Posterior cingulate gyrus (tissue), 11 donors: ENCODE results near the gene PLCB4.

Experiments
- DNase-seq, 10 donors: peaks; one replicate each; pipeline versions ENCODE4 v3.0.0 to v3.0.0-alpha.2; 2020 to 2021; ENCODE audit warnings: mixed read lengths in 3 of 10
- intact Hi-C: fragments of 100-400 bp; cut with DNase I; formaldehyde crosslinking; loops from one replicate; pipeline ENCODE4 v1.15.1; 2023

The PLCB4 gene

GRCh38 chr20:9093218-9093957 is 24.5 kb downstream of the PLCB4 start:
- DNase-seq: no peak
- intact Hi-C loops: no loop called here

GRCh38 chr20:9099372-9099771 is 30.5 kb downstream of the PLCB4 start:
- no peak for DNase-seq
- intact Hi-C loops: no loop called here

GRCh38 chr20:9100691-9101090 is 31.8 kb downstream of the PLCB4 start:
- DNase-seq: peak in 4 of 10 donors; percentile 11 to 75 (median 42)
- intact Hi-C loops: no loop called here

- no peak for DNase-seq
- intact Hi-C loops: no loop called here
These were observed 33.6 kb downstream of the PLCB4 start for GRCh38 chr20:9102456-9102855.

GRCh38 chr20:9103955-9104354 is 35.1 kb downstream of the PLCB4 start:
- DNase-seq: no peak

GRCh38 chr20:9108260-9108659 is 39.4 kb downstream of the PLCB4 start:
- DNase-seq: no peak
- intact Hi-C loops: no loop called here

More at GRCh38 chr20:9103955-9104354, 35.1 kb downstream of the PLCB4 start:
- intact Hi-C loops: no loop called here

- intact Hi-C loops: no loop called here
- no peak for DNase-seq
These were observed 40.7 kb downstream of the PLCB4 start for GRCh38 chr20:9109566-9109965.

- no peak for DNase-seq
- intact Hi-C loops: no loop called here
These were observed 41.5 kb downstream of the PLCB4 start for GRCh38 chr20:9110365-9110764.

- intact Hi-C loops: no loop called here
- no peak for DNase-seq
These were observed 42.1 kb downstream of the PLCB4 start for GRCh38 chr20:9110916-9111432.

GRCh38 chr20:9112541-9113515 is 43.9 kb downstream of the PLCB4 start:
- DNase-seq: no peak
- intact Hi-C loops: no loop called here

GRCh38 chr20:9114709-9115108 is 45.8 kb downstream of the PLCB4 start:
- intact Hi-C loops: no loop called here
- DNase-seq: no peak

GRCh38 chr20:9117548-9117947 is 48.7 kb downstream of the PLCB4 start:
- no peak for DNase-seq
- intact Hi-C loops: no loop called here

GRCh38 chr20:9119776-9120175 is 50.9 kb downstream of the PLCB4 start:
- peak in 8 of 10 donors; percentile 9 to 82 (median 18) for DNase-seq
- intact Hi-C loops: no loop called here

- intact Hi-C loops: no loop called here
These were observed 52.3 kb downstream of the PLCB4 start for GRCh38 chr20:9121211-9121610.

GRCh38 chr20:9122571-9122970 is 53.7 kb downstream of the PLCB4 start:
- DNase-seq: no peak
- intact Hi-C loops: no loop called here

More at GRCh38 chr20:9121211-9121610, 52.3 kb downstream of the PLCB4 start:
- no peak for DNase-seq

GRCh38 chr20:9126527-9126926 is 57.6 kb downstream of the PLCB4 start:
- intact Hi-C loops: no loop called here

GRCh38 chr20:9128568-9128967 is 59.7 kb downstream of the PLCB4 start:
- intact Hi-C loops: no loop called here
- no peak for DNase-seq

More at GRCh38 chr20:9126527-9126926, 57.6 kb downstream of the PLCB4 start:
- DNase-seq: no peak

- intact Hi-C loops: no loop called here
- DNase-seq: no peak
These were observed 60.9 kb downstream of the PLCB4 start for GRCh38 chr20:9129756-9130155.

GRCh38 chr20:9130521-9130920 is 61.6 kb downstream of the PLCB4 start:
- intact Hi-C loops: no loop called here
- no peak for DNase-seq

GRCh38 chr20:9131841-9132240 is 63.0 kb downstream of the PLCB4 start:
- DNase-seq: no peak
- intact Hi-C loops: no loop called here

GRCh38 chr20:9134346-9134745 is 65.5 kb downstream of the PLCB4 start:
- no peak for DNase-seq
- intact Hi-C loops: no loop called here
